GM19372 (cell line): Measurements from ENCODE around the gene FN3K.
"Not testable (repeated sequence)": the region's sequence is repeated elsewhere in the genome, so short reads cannot be mapped to it uniquely, and the experiment has no call there.

Experiments used
- ATAC-seq: cut with Tn5 transposase; IDR thresholded peaks from one replicate; pipeline ENCODE4 v1.9.1; 2021; ENCODE audit warnings: mild to moderate bottlenecking, low read depth, moderate library complexity; ENCODE audit not compliant: unreplicated experiment

The FN3K gene

GRCh38 chr17:82732118-82732743 is 3.2 kb upstream of the FN3K start:
- ATAC-seq, result no peak

GRCh38 chr17:82736511-82737185 is 1.2 kb downstream of the FN3K start:
- ATAC-seq, result no peak

- ATAC-seq, result no peak
Measured at GRCh38 chr17:82737967-82738877, 2.8 kb downstream of the FN3K start.

- no peak for ATAC-seq
Measured at GRCh38 chr17:82740906-82741759, 5.7 kb downstream of the FN3K start.

- ATAC-seq, result no peak
Measured at GRCh38 chr17:82743344-82744219, 8.2 kb downstream of the FN3K start.

GRCh38 chr17:82744736-82745135 is 9.3 kb downstream of the FN3K start:
- ATAC-seq, result not testable (repeated sequence)

- ATAC-seq, result no peak
Measured at GRCh38 chr17:82745524-82745923, 10.1 kb downstream of the FN3K start.

- ATAC-seq, result no peak
Measured at GRCh38 chr17:82748756-82749155, 13.3 kb downstream of the FN3K start.

GRCh38 chr17:82750241-82750908 is 15.0 kb downstream of the FN3K start:
- no peak for ATAC-seq

- no peak for ATAC-seq
Measured at GRCh38 chr17:82751171-82751570, 15.8 kb downstream of the FN3K start.

- peak; percentile 80 for ATAC-seq
Measured at GRCh38 chr17:82751571-82752370, 16.4 kb downstream of the FN3K start, which contains the start of gene TBCD. TSS of gene TBCD (plus strand) at chr17:82752065. CDS start at chr17:82752194, 129 bp downstream.

- peak; percentile 20 for ATAC-seq
Measured at GRCh38 chr17:82752371-82753200, 17.2 kb downstream of the FN3K start.

GRCh38 chr17:82753201-82753464 is 17.7 kb downstream of the FN3K start:
- ATAC-seq, result no peak

- ATAC-seq, result no peak
Measured at GRCh38 chr17:82754297-82755208, 19.1 kb downstream of the FN3K start.

GRCh38 chr17:82756166-82756565 is 20.8 kb downstream of the FN3K start:
- ATAC-seq, result no peak

GRCh38 chr17:82765371-82765770 is 30.0 kb downstream of the FN3K start:
- no peak for ATAC-seq
